HG02970 (cell line): ENCODE results near the gene VANGL2.

Experiments used
- ATAC-seq: cut with Tn5 transposase; IDR thresholded peaks from one replicate; pipeline ENCODE4 v1.9.1; 2021; ENCODE audit warnings: mild to moderate bottlenecking, moderate library complexity, moderate number of reproducible peaks; ENCODE audit not compliant: unreplicated experiment, low FRiP score

Gene VANGL2

GRCh38 chr1:160400223-160400645 lies at the start of gene VANGL2:
TSS of gene VANGL2 (plus strand) at chr1:160400564. CDS start at chr1:160415838, 15,274 bp downstream.
- ATAC-seq: no peak

DNA sequence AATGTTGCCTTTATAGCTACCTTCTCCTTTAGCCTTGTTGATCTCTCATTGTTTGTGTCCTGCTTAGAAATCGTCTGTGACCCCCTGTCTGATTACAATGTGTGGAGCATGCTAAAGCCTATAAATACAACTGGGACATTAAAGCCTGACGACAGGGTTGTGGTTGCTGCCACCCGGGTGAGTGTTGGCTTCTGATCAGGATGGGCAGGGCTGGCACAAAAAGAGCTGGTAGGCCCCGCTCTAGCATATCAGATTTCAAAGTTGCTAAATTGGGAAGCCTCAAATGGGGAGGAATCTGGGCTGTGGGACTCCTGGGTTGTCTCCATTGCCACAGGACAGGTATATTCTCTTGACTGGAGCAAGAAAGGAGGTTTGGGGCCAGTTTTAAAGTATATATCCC lies 48.7 kb upstream of the VANGL2 start:
- ATAC-seq: no peak

DNA sequence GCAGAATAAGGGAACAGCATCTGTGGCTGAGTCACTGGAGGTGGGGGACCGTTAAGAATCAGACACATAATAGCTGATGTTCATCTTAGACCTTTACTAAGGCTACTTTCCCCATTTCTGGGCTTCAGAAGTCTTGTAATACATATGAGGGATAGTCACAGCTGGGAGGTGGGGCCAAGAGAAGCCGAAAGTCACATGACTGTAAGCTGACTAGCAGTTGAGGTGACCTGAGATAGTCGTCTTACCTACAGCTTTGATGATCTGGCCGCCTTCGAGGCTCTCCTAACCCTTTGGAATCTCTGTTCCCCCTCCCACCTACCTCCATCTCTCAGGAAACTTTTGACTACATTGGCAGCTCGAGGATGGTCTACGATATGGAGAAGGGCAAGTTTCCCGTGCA lies 47.8 kb upstream of the VANGL2 start:
- no peak for ATAC-seq

DNA sequence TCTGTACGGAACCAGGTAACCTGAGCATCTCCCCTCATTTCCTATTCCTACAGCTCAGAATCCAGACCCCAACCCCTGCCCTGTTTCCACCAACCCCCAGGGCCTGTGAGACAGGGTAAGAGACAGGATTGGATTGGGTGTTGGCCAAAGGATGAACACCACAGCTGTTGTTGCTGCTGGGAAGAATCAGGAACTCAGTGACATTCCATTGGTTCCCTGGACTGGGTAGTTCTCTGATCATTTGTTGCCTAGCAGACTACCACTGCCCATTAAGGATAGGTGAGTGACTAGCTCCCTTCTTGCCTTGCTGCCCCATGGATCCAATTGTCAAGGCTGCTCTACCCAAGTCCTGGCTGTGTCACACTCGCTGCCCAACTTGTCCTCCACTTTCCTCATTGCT lies 47.1 kb upstream of the VANGL2 start:
- no peak for ATAC-seq

DNA sequence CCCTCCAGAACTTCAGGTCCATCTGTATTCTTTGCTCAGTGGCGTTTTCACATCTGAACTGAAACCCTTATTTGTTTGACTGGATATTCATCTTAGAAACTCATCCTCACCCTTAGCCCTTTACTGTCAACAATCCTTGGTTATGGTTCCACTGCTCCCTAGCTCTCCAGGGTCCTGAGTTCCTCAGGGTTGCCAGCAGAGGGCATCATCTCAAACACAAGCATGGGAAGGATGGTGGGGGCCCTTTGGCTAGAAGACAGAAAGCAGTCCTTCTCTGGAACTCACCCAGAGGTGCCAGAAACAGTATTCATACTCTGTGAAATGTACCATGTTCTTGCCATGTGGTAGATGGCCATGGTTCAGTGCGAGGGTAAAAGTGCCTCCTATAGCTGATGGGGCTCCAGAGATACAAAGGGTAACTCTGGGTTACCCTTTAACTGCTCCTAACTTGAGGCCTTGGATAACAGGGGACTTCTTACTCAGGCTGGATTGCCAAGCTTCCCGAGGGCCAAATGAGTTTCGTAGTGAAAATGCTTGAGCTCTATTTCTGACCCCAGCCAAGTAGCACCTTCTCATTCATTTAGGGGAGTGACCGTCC lies 45.9 kb upstream of the VANGL2 start:
- ATAC-seq: no peak

GRCh38 chr1:160357286-160358002 lies 42.9 kb upstream of the VANGL2 start:
- ATAC-seq: no peak

DNA sequence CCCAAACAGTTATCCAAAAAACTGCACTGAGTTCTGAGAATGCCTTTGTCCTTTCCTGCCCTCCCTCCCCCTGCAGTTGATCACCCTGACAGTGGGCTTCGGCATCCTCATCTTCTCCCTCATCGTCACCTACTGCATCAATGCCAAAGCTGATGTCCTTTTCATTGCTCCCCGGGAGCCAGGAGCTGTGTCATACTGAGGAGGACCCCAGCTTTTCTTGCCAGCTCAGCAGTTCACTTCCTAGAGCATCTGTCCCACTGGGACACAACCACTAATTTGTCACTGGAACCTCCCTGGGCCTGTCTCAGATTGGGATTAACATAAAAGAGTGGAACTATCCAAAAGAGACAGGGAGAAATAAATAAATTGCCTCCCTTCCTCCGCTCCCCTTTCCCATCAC lies 42.3 kb upstream of the VANGL2 start:
- no peak for ATAC-seq

DNA sequence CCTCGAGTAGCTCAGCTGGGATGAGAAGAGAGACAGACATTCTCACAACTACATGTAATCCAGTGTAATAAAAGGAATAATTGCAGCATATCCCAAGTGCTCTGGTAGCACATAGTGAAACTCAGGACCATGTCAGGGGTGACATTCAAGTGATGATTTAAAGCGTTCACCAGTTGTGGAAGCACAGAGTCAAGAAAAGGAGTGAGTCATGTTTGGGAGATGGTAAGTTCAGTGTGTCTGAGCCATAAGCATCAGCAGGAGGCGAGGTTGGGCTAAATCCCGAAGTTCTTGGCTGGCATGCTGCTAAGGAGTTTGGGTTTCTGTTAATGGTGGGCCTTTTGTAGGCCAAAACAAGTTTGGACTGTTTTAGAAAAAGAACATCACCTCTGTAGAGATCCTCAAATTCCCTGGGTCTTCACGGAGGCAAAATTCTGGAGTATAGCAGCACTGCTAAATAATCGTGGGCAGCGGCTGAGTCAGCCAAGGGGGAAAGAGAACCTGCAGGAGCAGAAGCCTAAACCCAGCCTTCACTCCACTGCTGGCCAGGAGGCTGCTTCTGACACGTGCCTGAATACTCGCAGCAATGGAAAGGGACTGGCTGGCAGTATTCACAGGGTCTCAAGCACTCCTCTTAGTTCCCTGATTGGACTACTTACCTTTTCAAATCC lies 40.7 kb upstream of the VANGL2 start:
- no peak for ATAC-seq

DNA sequence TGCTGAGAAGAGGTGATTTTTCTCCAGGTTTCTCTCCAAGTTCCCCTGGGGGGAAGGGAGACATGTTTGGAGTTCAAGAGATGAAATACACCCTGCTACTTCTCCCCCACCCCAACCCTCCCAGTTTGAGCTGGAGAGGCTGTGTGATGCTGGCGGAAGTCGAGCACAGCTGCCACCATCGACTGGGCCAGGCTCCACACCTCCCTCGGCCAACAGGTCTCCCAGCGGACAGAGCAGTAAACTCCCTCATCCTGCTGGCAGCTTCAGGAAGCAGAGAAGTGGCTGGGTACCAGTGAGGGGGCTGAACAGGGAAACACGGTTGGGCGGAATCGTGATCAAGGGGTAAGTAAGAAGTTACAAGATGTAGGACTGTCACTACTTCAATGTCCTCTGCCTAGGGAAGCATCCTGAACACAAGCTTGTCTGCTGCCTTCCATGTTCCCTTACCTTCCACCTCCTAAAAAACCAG lies 40.1 kb upstream of the VANGL2 start:
- no peak for ATAC-seq

DNA sequence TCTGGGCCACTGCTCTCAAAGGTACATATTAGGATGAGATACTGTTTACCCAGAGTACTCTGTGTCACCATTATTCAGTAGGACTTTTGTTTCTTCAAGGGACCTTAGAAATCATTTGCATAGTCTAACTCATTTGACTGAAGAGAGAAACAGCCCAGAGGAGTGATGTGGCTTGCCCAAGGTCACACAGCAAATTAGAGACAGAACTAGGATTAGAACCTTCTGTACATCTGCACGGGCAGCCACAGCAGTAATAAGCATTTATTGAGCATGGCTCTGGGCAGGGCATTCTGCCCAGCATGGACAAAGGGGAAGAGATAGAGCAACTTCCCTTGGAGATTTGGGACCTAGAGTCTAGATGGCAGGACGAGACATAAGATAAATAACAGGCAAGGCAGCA lies 39.2 kb upstream of the VANGL2 start:
- no peak for ATAC-seq

- no peak for ATAC-seq
Measured at GRCh38 chr1:160361814-160362167, 38.6 kb upstream of the VANGL2 start.

- no peak for ATAC-seq
Measured at GRCh38 chr1:160362168-160362957, 38.0 kb upstream of the VANGL2 start.

GRCh38 chr1:160363010-160363409 lies 37.4 kb upstream of the VANGL2 start:
- no peak for ATAC-seq

DNA sequence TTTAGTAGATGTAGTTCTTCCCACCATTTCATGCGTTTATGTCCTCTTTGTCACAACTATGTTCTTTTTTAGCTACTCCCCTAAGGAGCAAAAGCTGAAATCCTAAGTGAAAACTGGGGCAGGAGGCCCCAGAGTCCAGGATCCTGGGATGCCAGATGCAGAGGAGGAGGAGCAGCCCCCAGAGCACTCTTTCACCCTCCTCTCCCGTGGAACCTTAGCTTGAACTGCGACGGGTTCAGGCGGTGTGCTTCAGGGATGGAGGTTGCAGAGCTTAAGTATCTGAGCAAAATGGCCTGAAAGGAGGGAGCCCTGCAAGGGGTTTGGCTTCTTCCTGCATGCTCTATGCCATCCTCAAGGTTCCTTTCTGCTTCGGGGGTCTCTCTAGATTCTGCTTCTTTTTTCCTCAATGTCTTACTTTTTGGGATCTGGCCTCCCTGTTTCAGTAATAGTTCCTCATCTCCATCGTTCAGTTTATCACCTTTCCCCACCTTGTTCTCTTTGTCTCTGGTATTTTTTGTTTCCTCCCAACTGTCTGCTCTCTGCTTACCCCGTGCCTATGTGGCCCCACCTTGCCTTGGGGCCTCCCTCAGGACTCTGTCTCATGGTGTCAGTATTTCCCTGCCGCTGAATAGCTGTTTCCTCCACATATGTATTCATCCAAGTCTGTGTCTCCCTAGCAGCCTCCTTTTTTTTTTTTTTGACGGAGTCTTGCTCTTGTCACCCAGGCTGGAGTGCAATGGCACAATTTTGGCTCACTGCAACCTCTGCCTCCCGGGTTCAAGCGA lies 36.2 kb upstream of the VANGL2 start:
- ATAC-seq: no peak

- no peak for ATAC-seq
Measured at GRCh38 chr1:160365325-160365724, 35.0 kb upstream of the VANGL2 start.

GRCh38 chr1:160366731-160367515 lies 33.4 kb upstream of the VANGL2 start, which contains the start of gene NHLH1:
TSS of gene NHLH1 (plus strand) at chr1:160367071. CDS start at chr1:160370732, 3,661 bp downstream.
- no peak for ATAC-seq

DNA sequence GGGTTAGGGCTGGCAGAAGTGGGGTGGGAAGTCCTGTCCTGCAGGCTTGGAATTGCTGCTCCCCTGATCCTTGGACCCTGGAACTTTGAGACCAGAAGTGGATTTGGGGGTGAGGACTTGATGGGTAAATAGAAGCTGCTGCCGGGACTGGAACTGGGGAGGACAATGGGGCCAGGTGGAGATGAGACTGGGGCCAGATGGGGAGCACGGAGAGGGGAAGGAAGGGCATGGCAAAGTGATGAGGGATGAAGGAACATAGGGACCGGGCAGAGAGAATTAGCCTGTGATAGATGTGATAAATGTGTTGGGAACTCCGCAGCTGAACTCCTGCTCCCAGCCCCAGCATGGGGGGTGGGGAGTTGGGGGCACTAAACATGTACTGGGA lies 32.9 kb upstream of the VANGL2 start:
- ATAC-seq: no peak

GRCh38 chr1:160367934-160368923 lies 32.1 kb upstream of the VANGL2 start:
- no peak for ATAC-seq
